Tibial nerve (tissue), 4 donors: ENCODE measurements around the gene IGFBP6. TPM values are rescaled to one million over a fixed set of nuclear protein-coding genes. Genes with fewer than 3 reads are reported as not detected.

Experiments used
- DNase-seq, 2 donors: peaks; one replicate each; pipeline ENCODE4 v3.0.0-alpha.2; 2019; ENCODE audit warnings: low spot score in 2 of 2
- H3K27ac ChIP-seq, 4 donors: fragments of 200-600 bp; sonication (generic) in 3 of 4; one replicate each; pipeline ENCODE4 v1.5.1; 2017 to 2019; ENCODE audit warnings: mild to moderate bottlenecking in 1 of 4
- H3K27me3 ChIP-seq, 2 donors: fragments of 200-600 bp; sonication (generic) in 1 of 2; one replicate each; pipeline versions ENCODE4 v1.5.1 to v1.6.0; 2017 to 2019
- H3K36me3 ChIP-seq, 3 donors: fragments of 200-600 bp; sonication (generic); one replicate each; pipeline ENCODE4 v1.5.1; 2018 to 2019
- H3K4me1 ChIP-seq, 4 donors: fragments of 200-600 bp; sonication (generic) in 3 of 4; one replicate each; pipeline ENCODE4 v1.5.1; 2017 to 2019
- H3K4me3 ChIP-seq, 4 donors: fragments of 200-600 bp; sonication (generic) in 3 of 4; one replicate each; pipeline ENCODE4 v1.5.1; 2017 to 2019; ENCODE audit warnings: mild to moderate bottlenecking in 1 of 4, moderate library complexity in 1 of 4
- H3K9me3 ChIP-seq, 4 donors: fragments of 200-600 bp; sonication (generic) in 3 of 4; one replicate each; pipeline ENCODE4 v1.5.1; 2017 to 2019
- CTCF ChIP-seq, 5 experiments: fragments of 200-600 bp in 3 of 5; fragments of 450-650 bp in 2 of 5; sonication (generic) in 3 of 5; IDR thresholded peaks; one replicate each; pipeline ENCODE4 v1.5.1; 2016 to 2019; ENCODE audit warnings: antibody characterized with exemption in 5 of 5, mild to moderate bottlenecking in 3 of 5, moderate library complexity in 2 of 5
- EP300 ChIP-seq, 2 donors: sonication (generic); formaldehyde crosslinking; IDR thresholded peaks; one replicate each; pipeline ENCODE4 v1.6.1; 2017; ENCODE audit warnings: antibody characterized with exemption in 2 of 2, mild to moderate bottlenecking in 1 of 2
- POLR2A ChIP-seq, 2 donors: fragments of 450-650 bp; IDR thresholded peaks; one replicate each; pipeline ENCODE4 v1.6.1; 2017; ENCODE audit warnings: antibody characterized with exemption in 2 of 2, mild to moderate bottlenecking in 2 of 2, moderate library complexity in 2 of 2
- WGBS, 2 donors: methylation state at CpG; one replicate each; pipeline ENCODE4 v1.1.5; 2018; 5-methylcytosine and 5-hydroxymethylcytosine counted together
- total RNA-seq, 4 donors: library from RNA; depleted of rRNA; stranded (reverse); fragments of >200 nt; gene quantifications; one replicate each; pipeline ENCODE4 v1.1.0, GENCODE V29; 2016

IGFBP6 gene
- total RNA-seq, 4 donors from 2014 or later = 1,043 to 8,473 (median 5,787) TPM

DNA sequence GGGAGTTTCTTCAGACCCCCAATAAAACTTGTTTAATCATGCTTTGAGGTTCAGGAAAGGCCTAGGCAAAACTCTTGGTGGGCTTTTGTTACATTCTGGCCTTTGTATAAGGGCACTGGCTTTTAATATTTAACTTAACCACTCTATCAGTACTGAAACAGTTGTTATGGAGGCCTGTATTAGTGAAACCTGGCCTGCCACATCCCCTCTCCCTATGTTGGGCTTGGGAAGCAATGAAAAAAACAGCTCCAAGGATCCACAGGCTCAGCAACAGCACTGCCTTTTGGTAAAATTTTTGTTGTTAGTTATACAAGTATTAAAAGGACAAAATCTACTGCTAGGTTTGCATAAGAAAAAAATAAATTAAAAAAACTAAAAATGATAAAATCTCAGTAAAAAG is 16.5 kb downstream of the IGFBP6 start:
- no peak for DNase-seq
- no peaks in the 10 kb centered on the region for H3K27me3 ChIP-seq
- H3K9me3 ChIP-seq = no peaks in the 10 kb centered on the region
- no peak overlapping the region for H3K27ac ChIP-seq
- no peaks in the 10 kb centered on the region for H3K36me3 ChIP-seq
- H3K4me1 ChIP-seq = no peaks in the 10 kb centered on the region
- no peak overlapping the region for H3K4me3 ChIP-seq
- TF ChIP-seq EP300 (IDR thresholded peaks at IDR 0.05) (no peak), CTCF (IDR thresholded peaks at IDR 0.05) (no peak), POLR2A (IDR thresholded peaks at IDR 0.05) (no peak)

DNA sequence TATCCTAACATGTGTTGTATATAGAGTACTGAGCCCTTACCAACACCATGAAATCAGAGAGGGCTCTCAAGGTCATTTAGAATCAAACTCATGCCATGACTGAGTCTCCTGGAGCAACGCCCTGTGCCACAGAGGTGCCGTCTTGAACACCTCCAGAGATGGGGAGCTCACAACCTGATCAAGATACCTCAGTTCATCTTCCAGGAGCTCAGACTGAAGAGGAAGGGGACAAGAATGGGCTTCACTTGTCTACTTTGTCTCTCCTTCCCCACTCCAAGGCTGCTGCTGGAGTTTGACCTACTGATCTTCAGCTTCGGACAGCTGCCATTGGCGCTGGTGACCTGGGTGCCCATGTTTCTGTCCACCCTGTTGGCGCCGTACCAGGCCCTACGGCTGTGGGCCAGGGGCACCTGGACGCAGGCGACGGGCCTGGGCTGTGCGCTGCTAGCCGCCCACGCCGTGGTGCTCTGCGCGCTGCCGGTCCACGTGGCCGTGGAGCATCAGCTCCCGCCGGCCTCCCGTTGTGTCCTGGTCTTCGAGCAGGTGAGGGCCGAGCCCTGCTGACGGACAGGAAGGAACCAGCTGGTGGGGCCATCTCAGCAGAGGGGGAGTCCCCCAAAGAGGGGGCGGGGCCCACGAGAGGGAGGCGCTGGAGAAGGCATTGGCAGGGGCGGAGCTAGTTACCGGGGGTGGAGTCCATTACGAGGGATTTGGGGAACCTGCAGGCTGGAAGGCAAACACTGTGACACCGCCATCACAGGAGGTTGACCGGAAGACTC is 17.8 kb downstream of the IGFBP6 start:
- H3K4me1 ChIP-seq = no peaks in the 10 kb centered on the region
- H3K9me3 ChIP-seq = no peaks in the 10 kb centered on the region
- H3K36me3 ChIP-seq = no peaks in the 10 kb centered on the region
- H3K27ac ChIP-seq = no peak overlapping the region
- H3K4me3 ChIP-seq = no peak overlapping the region
- WGBS, 2 donors = 81 to 88% methylated on average over 33 of the region's 33 CpGs
- no peak for TF ChIP-seq POLR2A (IDR thresholded peaks at IDR 0.05)
- DNase-seq = no peak
- H3K27me3 ChIP-seq = no peaks in the 10 kb centered on the region

DNA sequence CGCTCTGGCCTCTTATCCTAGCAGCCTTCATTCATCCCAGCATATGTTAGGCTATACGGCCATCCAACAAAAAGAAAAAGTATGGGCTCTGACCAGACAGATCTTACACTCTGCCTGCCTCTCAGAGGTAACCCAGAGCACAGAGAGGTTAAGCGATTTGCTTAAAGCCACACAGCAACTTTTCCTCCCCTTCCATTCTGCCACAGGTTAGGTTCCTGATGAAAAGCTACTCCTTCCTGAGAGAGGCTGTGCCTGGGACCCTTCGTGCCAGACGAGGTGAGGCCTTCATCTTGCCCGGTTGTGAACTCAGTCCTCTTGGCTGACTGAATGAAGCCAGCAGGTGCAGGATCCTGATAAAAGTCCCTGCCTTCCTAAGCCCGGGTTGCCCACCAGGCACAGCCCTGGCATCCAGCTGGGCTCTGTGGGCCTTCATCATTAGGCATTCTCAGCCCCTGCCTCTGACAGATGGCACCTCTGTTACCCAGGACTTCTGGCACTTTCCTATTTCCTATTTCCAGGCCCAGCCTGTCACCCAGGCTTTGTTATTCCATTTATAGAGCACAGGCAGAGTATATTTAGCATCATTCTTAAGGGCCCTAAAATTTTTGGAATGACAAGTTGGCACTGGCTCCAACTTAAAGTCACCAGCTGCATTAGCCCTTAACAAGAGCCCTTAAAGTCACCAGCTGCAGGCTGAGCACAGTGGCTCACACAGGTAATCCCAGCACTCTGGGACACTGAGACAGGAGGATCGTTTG is 18.6 kb downstream of the IGFBP6 start:
- no peak overlapping the region for H3K27ac ChIP-seq
- H3K36me3 ChIP-seq = no peaks in the 10 kb centered on the region
- H3K4me3 ChIP-seq = no peak overlapping the region
- TF ChIP-seq CTCF (IDR thresholded peaks at IDR 0.05) = no peak
- TF ChIP-seq EP300 (IDR thresholded peaks at IDR 0.05) = no peak
- no peak for TF ChIP-seq POLR2A (IDR thresholded peaks at IDR 0.05)
- WGBS, 2 donors = 89 to 94% methylated on average over 8 of the region's 8 CpGs
- H3K4me1 ChIP-seq = no peaks in the 10 kb centered on the region
- H3K27me3 ChIP-seq = no peaks in the 10 kb centered on the region
- H3K9me3 ChIP-seq = no peaks in the 10 kb centered on the region
- DNase-seq = no peak

- Histone ChIP-seq H3K9me3 (no peaks in the 10 kb centered on the region), H3K27me3 (no peaks in the 10 kb centered on the region), H3K4me3 (no peak overlapping the region), H3K36me3 (no peaks in the 10 kb centered on the region), H3K4me1 (no peaks in the 10 kb centered on the region), H3K27ac (no peak overlapping the region)
- TF ChIP-seq CTCF (IDR thresholded peaks at IDR 0.05) = no peak
- TF ChIP-seq POLR2A (IDR thresholded peaks at IDR 0.05) = no peak
- TF ChIP-seq EP300 (IDR thresholded peaks at IDR 0.05) = no peak
- 90 to 92% methylated on average over 8 of the region's 8 CpGs for WGBS, 2 donors
- no peak for DNase-seq
Observed at GRCh38 chr12:53118751-53119300, 21.4 kb downstream of the IGFBP6 start.

- no peaks in the 10 kb centered on the region for H3K9me3 ChIP-seq
- no peak overlapping the region for H3K4me3 ChIP-seq
- DNase-seq = no peak
- no peaks in the 10 kb centered on the region for H3K4me1 ChIP-seq
- no peaks in the 10 kb centered on the region for H3K27me3 ChIP-seq
- no peak overlapping the region for H3K27ac ChIP-seq
- WGBS, 2 donors = 75 to 88% methylated on average over 12 of the region's 12 CpGs
- no peaks in the 10 kb centered on the region for H3K36me3 ChIP-seq
- TF ChIP-seq POLR2A (IDR thresholded peaks at IDR 0.05) (no peak), CTCF (IDR thresholded peaks at IDR 0.05) (no peak), EP300 (IDR thresholded peaks at IDR 0.05) (no peak)
Observed at GRCh38 chr12:53120685-53121525, 23.4 kb downstream of the IGFBP6 start.
